Right lung (tissue), 5 donors: ENCODE measurements around the gene MED25. TPM values are rescaled to one million over a fixed set of nuclear protein-coding genes. Genes with fewer than 3 reads are reported as not detected.
"Not testable (repeated sequence)": the region's sequence is repeated elsewhere in the genome, so short reads cannot be mapped to it uniquely, and the experiment has no call there.

Source experiments
- DNase-seq, 2 donors: peaks; one replicate each; pipeline ENCODE4 v3.0.0-alpha.2; 2013
- polyA plus RNA-seq, 5 donors: library from polyadenylated mRNA; unstranded; fragments of 120-200 nt; gene quantifications; one replicate each; pipeline versions ENCODE4 v1.2.1 to v1.2.3, GENCODE V29; 2013; ENCODE audit warnings: inconsistent platforms in 1 of 5, low replicate concordance in 1 of 5; ENCODE audit not compliant: insufficient read length in 5 of 5, insufficient read depth in 1 of 5

Gene MED25
- polyA plus RNA-seq, 5 donors, result 45.4 to 63.8 (median 54.8) TPM

DNA sequence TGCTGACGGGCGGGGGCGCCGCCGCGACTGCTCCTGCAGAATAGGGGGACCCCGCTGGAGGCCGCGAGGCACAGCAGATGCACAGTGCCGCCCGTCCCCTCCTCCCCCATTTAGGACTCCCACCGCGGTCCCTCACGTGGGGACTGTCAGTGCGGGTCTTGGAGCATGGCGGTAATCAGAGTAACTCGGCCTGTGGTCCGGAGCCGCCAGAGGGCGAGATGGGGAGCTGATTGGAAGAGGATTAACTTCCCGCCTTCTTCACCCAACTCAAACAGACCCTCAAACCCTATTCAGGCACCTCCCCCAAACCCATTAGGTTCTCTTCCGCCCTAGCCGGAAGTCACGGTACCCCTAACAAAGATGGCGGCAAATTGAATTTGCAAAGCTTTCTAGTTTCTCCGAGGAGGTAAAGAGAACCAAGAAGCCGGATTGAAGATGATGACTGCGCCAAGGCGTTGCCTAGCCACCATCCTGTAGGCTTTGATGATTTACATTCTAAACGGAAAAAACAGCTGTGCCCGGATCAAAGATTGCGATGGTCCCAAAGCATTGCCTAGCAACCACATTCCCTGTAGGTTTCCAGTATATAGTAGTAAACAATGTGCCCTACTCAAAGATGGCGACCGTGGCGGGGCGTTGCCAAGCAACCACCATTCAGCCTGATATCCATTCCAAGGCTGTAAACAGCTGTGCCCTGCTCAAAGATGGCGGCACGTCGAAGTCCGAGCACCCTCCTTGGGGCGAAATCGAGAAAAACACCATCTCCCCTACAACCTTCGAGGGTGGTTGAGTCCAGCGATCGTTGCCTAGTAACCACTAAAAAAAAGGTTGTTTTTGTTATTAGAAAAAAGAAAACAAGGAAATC is 4.9 kb upstream of the MED25 start, which contains the start of gene FUZ:
Gene FUZ, minus strand, starts transcription at position 296 of the 865 bp plus-strand sequence. Its CDS starts 186 bp downstream, at position 110.
- peak; percentile 97 to 98 for DNase-seq

DNA sequence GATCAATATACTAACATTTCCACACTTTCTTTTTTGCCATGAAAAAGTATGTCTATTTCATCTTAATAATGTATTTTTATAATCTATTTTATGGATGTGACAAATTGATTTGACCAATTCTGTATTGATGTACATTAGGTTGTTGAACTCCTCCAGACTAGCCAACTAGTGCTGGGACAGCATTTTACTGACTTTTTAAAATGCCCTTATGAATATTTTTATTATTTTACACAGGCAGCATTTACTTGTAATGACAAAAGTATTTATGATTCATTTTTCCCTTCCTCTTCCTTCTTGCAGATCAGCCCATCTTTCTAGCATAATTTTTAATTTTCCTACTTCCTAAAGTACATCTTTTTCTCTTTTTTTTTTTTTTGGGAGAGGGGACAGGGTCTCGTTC is 4.1 kb upstream of the MED25 start:
- no peak for DNase-seq

DNA sequence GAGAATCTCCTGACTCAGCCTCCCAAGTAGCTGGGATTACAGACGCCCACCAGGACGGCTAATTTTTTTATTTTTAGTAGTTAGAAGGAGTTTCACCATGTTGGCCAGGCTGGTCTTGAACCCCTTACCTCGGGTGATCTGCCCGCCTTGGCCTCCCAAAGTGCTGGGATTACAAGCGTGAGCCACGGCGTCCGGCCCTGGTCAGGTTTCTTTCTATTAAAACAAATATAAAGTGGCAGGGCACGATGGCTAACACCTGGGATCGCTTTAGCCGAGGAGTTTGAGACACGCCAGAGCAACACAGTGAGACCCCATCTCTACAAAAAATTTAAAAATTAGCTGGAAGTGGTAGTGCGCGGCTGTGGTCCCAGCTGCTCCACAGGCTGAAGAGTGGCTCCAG is 1.5 kb upstream of the MED25 start:
- DNase-seq, result no peak

DNA sequence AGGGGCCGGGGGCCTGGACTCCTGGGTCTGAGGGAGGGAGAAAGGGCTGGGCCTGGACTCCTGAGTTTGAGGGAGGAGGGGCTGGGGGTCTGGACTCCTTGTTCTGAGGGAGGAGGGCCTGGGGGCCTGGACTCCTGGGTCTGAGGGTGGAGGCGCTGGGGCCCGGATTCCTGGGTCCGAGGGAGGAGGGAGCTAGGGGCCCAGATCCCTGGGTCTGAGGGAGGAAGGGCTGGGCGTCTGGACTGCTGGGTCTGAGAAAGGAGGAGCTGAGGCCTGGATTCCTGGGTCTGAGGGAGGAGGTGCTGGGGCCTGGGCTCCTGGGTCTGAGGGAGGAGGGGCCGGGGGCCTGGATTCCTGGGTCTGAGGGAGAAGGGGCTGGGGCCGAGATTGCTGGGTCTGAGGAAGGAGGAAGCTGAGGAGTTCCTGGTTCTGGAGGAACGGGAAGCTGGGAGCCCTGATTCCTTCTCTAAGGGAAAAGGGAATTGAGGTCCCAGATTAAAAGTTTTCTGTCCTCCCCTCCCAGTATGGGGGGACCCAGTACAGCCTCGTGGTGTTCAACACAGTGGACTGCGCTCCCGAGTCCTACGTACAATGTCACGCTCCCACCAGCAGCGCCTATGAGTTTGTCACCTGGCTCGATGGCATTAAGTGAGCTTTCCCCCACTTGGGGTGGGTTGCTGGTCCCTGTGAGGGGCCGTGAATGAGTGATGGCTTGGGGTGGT is 721 bp downstream of the MED25 start:
- DNase-seq, result no peak

DNA sequence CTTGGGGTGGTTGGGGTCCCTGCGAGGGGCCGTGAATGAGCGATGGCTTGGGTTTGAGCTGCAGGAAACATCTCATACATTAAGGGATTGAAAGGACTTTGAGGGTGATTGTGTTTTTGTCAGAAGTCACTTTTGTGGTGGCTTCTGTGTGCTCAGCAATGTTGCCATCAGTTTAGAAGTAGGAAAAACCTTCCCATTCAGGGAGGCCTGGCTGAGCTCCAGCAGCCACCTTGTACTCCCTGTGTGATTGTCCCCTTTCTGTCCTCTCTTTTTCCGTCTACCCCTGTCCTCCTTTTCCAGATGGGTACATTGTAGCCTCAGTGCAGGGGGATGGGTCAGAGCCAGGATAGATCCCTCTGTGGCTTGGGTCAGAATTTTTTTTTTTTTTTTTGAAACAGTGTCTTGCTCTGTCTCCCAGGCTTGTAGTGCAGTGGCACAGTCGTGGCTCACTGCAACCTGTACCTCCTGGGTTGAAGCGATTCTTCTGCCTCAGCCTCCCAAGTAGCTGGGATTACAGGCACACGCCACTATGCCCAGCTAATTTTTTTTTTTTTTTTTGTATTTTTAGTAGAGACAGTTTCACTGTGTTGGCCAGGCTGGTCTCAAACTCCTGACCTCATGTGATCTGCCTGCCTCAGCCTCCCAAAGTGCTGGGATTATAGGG is 1.5 kb downstream of the MED25 start:
- DNase-seq, result not testable (repeated sequence)

DNA sequence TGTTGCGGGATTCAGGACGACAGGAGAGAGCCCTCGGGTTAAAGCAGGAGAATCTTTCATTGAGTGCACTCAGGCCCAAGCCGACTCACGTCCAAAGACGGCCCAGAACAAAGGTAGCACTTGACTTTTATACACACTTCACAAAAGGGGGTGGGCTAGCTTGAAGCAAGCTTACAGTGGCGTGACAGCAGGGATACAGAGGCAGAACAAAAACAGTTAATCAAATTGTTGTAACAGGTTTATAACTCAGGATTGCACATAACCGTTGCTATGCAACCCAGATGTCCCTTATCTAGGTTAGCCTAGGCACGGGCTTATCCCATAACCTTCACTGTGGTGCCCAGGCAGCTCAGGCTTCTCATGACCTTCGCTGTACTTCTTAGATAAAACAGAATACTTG is 2.0 kb downstream of the MED25 start:
- DNase-seq, result no peak

DNA sequence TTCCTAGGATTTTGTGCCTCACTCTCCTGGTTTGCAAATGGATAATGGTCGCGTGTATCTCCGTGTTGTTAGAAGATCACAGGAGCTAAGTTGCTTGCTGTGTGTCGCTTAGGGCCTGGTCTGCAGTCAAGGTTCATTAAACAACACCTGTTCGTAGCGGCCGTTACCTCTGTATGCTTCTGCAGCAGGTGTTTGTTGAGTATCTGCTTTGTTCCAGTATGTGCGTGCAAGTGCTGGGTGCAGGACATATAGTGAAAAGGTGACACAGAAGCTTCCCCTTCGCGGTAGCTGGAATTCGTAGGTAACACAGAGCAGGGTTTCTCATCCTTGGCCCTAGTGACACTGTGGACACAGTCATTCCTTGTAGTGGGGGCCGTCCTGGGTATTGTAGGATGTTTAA is 5.4 kb downstream of the MED25 start:
- no peak for DNase-seq

DNA sequence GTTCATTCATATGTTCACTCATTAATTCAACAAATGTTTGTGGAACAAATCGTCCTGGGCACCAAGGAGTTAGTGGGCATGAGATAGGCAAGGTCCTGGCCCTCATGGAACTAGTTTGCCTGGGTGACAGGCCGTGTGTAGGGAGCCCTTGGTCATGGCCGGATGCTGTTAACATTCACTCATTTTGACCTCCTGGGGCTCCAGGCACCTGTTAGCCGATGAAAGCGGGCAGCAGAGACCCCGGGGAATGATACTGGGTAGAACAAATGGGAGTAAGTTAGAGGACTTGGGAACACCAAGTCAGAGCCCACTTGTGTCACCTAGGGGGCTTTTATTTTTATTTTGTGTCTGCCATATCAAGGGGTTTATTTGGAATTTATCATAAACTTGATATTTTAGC is 6.6 kb downstream of the MED25 start:
- no peak for DNase-seq

DNA sequence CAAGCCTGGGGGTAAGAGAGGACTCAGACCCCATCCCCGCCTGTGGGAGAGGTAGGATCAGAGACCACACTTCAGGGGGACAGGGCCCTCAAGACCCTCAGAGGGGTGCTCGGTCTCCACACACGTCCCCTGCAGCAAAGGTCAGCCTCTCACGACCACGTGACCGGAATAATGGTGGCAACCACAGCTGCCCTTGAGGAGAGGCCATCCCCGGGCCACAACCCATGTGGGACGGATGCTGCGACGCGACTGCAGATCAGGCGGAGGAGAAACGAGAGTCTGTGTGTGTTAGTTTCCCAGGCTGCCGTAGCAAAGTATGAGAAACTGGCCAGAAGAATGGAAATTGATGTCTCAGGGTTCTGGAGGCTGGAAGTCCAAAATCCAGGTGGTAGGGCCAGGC is 8.9 kb downstream of the MED25 start:
- no peak for DNase-seq

DNA sequence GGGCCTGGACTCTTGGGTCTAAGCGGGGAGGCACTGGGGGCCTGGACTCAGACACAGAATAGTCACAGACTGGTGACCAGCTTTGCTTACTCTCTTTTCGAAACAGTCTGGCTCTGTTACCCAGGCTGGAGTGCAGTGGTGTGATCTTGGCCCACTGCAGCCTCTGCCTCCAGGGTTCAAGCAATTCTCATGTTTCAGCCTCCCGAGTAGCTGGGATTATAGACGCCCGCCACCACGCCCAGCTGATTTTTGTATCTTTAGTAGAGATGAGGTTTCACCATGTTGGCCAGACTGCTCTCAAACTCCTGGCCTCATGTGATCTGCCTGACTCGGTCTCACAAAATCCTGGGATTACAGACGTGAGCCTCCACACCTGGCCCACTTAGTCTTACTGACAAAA is 11.1 kb downstream of the MED25 start:
- DNase-seq, result no peak

DNA sequence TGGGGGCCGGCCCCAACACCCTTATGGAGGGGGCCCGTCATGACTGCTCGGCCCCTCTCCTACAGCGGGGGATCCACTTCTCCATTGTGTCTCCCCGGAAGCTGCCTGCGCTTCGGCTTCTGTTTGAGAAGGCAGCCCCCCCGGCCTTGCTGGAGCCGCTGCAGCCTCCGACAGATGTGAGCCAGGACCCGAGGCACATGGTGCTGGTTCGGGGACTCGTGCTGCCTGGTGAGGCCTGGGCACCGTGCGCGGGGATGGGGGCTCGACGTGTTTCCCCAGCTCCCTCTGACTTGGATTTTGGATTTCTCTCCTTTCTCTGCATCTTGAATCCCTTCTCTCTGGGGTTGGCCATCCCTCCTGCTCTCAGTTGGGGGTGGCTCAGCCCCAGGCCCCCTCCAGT is 11.6 kb downstream of the MED25 start:
- no peak for DNase-seq

DNA sequence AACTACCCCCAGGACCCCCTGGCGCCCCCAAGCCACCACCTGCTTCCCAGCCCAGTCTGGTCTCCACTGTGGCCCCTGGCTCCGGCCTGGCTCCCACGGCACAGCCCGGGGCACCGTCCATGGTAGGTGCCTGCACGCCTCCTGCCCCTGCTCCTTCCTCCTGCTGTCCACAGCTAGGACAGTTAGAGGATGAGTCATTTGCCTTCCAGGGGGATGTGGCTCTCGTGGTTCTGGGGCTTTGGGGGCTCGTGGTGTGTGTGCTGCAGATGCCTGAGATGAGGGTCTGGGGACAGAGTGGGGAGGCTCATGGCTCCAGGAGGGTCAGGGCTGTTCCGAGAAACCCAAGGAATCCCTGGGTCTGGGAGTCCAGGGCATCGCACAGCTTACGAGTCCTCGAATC is 12.7 kb downstream of the MED25 start:
- DNase-seq, result no peak

DNA sequence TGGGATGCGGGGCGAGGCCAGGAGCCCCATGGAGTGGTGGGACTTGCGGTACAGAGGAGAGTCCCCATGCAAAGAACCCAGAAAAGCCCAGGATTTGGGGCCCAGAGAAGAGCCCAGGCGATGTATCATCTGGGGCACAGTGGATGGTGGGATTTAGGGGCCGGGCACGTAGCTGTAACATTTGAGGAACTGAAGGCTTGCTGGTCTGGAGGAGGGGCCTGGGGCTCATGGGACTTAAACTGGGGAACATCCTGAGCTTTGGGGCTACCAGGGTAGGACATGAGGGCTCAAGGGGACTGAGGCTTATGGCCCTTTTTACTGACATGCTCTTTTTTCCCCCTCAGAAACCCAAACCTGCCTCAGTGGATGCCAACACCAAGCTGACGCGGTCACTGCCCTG is 13.5 kb downstream of the MED25 start:
- no peak for DNase-seq

DNA sequence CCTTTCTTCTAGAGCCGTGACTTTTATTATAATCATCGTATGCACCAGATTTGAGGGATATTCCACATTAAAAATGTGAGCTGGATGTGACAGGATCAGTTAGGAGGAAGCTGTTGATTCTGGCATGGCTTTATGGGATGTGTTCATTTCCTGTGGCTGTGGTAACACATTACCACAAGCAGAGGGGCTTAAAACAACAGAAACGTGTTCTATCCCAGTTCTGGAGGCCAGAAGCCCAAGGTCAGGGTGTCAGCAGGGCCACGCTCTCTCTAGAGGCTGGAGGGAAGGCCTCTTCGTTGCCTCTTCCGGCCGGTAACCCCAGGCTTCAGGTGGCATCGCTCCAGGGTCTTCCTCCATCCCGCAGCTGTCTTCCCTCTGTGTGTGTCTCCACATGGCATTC is 14.5 kb downstream of the MED25 start:
- DNase-seq, result no peak

DNA sequence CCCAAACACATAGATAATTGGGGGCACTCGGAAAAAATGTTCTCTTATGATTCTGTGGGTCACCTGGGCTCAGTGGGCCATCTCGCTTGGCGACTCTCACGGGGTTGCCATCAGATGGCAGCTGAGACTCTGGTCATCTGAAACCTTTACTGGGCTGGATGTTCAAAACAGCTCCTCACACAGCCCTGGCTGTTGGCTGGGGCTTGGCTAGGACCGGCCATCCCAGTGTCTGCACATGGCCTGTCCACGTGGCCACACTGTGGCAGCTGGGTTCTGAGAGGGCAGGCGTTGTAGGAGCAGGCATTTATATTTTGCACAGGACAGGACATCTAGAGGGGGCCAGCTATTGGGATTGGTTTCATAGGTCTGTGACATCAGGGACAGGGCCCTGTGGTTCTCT is 15.5 kb downstream of the MED25 start:
- DNase-seq, result no peak

DNA sequence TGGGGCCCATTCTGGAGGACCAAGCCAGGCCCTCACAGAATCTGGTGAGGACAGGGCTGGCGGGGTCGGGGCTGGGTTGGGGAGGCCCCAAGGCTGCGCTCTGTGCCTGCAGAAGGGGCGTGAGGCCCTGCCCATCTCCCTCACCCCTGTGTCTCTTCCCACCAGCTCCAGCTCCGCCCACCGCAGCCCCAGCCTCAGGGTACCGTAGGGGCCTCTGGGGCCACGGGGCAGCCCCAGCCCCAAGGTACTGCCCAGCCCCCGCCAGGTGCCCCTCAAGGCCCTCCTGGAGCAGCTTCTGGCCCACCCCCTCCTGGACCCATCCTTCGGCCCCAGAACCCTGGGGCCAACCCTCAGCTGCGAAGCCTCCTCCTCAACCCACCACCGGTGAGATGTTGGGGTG is 17.5 kb downstream of the MED25 start:
- DNase-seq, result no peak

DNA sequence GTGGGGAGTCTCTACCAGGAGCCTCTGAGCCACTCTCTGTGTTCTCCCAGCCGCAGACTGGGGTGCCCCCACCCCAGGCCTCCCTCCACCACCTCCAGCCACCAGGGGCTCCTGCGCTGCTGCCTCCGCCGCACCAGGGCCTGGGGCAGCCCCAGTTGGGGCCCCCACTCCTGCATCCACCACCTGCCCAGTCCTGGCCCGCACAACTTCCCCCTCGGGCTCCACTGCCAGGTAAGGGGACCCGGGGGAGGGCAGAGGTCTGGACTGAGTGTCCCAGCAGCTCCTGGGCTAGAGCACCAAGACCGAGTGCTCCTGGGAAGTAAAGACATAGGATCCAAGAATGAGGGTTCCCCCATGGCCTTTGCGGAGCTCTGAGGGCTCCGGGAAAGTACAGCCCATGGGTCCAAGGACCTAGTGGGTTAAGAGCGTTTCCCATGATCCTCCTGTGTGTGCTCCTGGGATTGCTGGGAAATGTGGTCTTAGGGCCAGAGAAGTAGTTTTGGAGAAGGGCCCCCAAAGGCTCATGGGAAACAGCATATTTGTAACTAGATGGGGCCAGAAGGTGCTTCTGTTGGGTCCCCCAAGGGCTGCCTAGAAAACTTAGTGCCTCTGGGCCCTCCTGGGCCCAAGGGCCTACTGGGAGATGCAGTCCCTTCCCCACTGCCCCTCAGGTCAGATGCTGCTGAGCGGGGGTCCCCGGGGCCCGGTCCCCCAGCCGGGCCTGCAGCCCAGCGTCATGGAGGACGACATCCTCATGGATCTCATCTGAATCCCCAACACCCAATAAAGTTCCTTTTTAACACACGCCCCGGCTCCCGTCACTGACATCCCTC is 18.3 kb downstream of the MED25 start:
- no peak for DNase-seq

DNA sequence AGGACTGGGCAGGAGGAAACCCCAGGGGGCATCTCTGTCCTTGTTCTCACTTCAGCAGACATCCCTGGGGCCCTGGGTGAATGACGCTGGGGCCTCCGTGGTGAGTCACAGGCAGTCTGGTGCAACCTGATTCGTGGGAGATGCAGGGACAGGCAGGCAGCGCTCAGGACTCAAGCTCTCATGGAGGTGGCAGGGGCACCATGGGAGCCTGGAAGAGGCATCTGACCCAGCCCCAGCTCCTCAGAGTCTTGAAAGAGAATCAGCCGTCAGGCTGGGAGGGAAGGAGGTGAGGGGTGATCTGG is 18.9 kb downstream of the MED25 start:
- no peak for DNase-seq

DNA sequence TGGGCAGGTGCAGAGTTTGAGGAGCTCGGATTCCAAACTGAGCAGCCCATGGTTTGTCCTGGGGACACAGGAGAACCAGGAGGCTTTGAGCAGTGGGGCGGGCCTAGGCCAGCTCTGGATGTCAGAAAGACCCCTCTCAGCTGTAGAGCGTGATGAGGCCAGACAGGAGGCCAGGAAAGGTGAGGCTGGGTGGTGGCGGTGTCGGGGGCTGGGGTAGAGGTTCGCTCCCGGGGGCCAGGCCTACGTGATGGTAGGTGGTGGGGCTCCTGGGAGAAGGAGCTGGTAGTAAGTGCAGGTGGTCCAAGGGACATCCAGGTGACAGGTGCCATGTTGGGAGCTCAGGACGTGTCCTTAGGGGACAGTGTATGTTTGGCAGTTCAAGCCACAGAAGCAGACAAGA is 19.3 kb downstream of the MED25 start:
- DNase-seq, result no peak

DNA sequence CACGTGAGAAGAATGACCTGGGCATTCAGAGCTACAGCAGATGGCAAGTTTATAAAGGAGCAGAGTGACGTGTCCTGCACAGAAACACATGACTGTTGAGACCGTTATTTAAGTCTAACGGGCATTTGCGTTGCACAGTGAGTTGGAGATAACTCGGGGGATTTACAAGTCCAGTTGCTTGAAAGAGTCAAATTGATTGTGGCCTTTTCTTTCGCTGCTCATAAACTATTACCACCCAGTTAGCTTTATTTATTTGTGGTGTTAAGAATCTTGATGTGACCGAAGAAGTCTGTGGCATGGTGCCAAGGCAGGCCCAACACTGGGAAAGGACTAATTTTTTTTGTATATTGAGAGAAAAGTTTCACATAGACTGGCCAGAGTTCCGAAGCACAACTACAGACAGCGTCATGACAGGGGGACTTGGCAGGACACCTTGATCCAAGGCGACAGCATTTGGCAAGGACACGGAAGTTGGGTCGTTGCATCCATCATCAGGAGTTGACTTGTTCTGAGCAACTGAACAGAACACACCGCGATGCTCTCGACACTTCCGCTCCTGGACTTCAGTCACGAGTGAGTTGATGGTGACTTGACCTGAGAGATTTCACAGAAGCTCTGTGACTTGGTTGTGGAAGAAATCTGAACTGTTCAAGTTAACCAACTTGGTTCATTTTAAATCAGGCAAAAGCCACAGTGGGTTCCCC is 20.9 kb downstream of the MED25 start:
- no peak for DNase-seq

DNA sequence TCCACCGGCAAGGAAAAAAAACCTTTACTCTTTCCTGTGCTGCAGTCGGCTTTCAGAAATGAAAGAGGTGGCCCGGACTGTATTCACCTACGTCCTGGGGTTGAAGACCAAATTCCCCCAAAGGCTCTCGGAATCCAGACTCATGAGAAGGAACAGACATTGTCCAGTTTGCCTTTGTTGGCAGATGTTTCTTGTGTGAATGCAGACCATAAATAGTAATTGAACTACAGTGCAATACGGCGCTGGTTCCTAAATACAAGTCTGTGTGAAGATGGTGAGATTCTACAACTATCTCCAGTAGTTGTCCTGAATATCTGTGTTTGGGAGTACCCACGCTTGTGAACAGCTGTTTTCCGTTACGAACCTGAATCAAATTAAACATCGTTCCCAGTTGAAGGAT is 21.6 kb downstream of the MED25 start:
- no peak for DNase-seq
